Measurements from ENCODE around the gene BNIP1.
"Not testable (repeated sequence)": the region's sequence is repeated elsewhere in the genome, so short reads cannot be mapped to it uniquely, and the experiment has no call there.

The BNIP1 gene

DNA sequence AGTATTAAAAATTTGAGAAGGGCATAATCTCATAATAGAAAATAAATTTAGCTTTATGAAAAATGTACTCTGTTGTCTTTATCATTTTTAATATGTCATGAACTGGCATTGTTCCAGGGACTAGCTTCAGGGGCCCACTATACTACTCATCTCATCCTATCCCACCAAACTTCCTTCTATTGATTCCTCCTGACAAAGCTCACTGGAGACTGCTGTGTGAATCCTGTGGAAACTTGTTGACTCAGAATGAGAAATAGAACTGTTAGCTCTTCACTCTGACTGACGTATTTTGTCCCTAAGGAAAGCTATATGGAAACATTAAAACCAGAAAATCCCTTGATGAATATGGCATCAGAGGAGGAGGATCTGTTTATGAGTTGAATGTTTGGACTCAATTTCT lies 29.8 kb upstream of the BNIP1 start:
- H3K4me3 ChIP-seq (ENCODE audit: low read depth, low read length), result no peak overlapping the region
- TF ChIP-seq, protein P1, sequence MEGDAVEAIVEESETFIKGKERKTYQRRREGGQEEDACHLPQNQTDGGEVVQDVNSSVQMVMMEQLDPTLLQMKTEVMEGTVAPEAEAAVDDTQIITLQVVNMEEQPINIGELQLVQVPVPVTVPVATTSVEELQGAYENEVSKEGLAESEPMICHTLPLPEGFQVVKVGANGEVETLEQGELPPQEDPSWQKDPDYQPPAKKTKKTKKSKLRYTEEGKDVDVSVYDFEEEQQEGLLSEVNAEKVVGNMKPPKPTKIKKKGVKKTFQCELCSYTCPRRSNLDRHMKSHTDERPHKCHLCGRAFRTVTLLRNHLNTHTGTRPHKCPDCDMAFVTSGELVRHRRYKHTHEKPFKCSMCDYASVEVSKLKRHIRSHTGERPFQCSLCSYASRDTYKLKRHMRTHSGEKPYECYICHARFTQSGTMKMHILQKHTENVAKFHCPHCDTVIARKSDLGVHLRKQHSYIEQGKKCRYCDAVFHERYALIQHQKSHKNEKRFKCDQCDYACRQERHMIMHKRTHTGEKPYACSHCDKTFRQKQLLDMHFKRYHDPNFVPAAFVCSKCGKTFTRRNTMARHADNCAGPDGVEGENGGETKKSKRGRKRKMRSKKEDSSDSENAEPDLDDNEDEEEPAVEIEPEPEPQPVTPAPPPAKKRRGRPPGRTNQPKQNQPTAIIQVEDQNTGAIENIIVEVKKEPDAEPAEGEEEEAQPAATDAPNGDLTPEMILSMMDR (IDR thresholded peaks at IDR 0.05; ENCODE audit: control insufficient read depth, extremely low read depth, insufficient read depth), result no peak
- DNase-seq (ENCODE audit: low read depth), result no peak

GRCh38 chr5:173119719-173120118 lies 24.6 kb upstream of the BNIP1 start:
- TF ChIP-seq, protein P1 (IDR thresholded peaks at IDR 0.05; ENCODE audit: control insufficient read depth, extremely low read depth, insufficient read depth), result no peak
- DNase-seq (ENCODE audit: low read depth), result no peak
- no peak overlapping the region for H3K4me3 ChIP-seq (ENCODE audit: low read depth, low read length)

DNA sequence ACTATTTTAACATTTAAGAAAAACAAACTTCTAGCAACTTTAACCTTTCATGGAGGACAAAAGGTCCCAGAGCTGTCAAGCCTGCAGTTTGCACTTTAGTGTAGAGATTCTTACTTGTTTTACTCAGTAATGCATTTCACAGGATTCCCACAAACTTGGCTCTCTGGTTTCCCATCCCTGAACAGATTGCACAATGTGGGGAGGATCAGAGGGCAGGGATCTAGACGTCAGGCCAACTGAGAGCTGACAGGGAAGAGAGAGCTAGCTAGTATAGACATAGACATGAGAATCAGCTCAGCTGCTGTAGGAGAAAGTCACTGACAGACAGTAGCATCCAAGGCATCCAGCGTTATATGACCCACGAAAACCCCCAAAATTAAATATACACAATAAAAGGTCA lies 20.9 kb upstream of the BNIP1 start:
- TF ChIP-seq, protein P1 (IDR thresholded peaks at IDR 0.05; ENCODE audit: control insufficient read depth, extremely low read depth, insufficient read depth), result no peak
- no peak for DNase-seq (ENCODE audit: low read depth)
- H3K4me3 ChIP-seq (ENCODE audit: low read depth, low read length), result no peak overlapping the region

DNA sequence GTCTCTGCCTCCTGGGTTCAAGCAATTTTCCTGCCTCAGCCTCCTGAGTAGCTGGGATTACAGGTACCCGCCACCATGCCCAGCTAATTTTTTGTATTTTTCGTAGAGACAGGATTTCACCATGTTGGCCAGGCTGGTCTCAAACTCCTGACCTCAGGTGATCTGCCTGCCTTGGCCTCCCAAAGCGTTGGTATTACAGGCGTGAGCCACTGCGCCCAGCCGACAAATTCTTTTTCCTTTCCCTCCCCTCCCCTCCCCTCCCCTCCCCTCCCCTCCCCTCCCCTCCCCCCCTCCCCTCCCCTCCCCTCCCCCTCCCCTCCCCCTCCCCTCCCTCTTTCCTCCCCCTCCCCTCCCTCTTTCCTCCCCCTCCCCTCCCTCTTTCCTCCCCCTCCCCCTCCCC lies 12.2 kb upstream of the BNIP1 start:
- not testable (repeated sequence) for H3K4me3 ChIP-seq (ENCODE audit: low read depth, low read length); DNase-seq (ENCODE audit: low read depth)

DNA sequence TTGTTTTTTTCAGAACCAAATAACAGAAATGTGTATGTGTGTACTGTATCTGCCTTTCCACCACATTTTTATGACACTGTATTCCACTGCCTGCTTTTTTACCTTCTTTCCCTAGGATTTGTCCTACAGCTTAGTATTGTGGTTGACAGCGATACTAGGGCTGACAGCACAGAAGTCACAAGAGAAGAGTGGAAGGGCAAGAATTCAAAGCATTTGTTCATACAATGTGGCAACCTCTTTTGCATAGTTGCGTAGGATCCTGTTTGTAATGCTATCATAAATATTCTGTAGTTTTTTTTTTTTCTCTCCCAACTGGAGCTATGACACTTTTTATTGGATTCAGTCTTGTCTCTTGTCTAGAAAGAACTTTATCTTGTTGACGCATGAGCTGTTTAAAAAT lies 5.6 kb upstream of the BNIP1 start:
- no peak overlapping the region for H3K4me3 ChIP-seq (ENCODE audit: low read depth, low read length)
- DNase-seq (ENCODE audit: low read depth), result no peak
- TF ChIP-seq, protein P1 (IDR thresholded peaks at IDR 0.05; ENCODE audit: control insufficient read depth, extremely low read depth, insufficient read depth), result no peak

GRCh38 chr5:173139631-173140030 lies 4.7 kb upstream of the BNIP1 start:
- peak; percentile 60 for DNase-seq (ENCODE audit: low read depth)
- TF ChIP-seq, protein P1 (IDR thresholded peaks at IDR 0.05; ENCODE audit: control insufficient read depth, extremely low read depth, insufficient read depth), result no peak
- no peak overlapping the region for H3K4me3 ChIP-seq (ENCODE audit: low read depth, low read length)

DNA sequence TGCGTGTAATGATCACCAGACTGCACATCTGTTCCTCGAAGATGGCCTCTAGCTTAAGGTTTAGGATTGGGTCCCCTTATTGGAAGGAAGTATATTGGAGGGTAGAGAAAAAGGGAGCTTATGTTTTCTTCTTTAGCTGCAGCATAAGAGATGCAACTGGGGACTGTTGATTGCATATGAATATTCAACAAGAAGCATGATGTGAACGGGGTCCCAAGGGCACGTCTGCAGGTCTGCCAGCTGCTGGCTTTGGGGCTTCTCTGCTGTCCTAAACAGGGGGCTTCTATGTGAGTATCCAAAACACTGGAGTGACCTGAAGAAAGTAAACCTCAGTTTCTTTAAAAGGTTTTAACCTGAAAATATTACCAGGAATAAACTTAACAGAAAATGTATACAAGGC lies 3.6 kb upstream of the BNIP1 start:
- TF ChIP-seq, protein P1 (IDR thresholded peaks at IDR 0.05; ENCODE audit: control insufficient read depth, extremely low read depth, insufficient read depth), result no peak

More for the DNA sequence above, 3.6 kb upstream of the BNIP1 start:
- H3K4me3 ChIP-seq (ENCODE audit: low read depth, low read length), result no peak overlapping the region
- no peak for DNase-seq (ENCODE audit: low read depth)
